GM20431 (cell line): Measurements from ENCODE around the gene NAA40.

Source experiments
- in situ Hi-C: fragments of 300-500 bp; cut with MseI, MboI; formaldehyde crosslinking; loops from one replicate; pipeline ENCODE4 v1.15.0; 2020; ENCODE audit warnings: low sequenced_read_pairs; ENCODE audit not compliant: unreplicated experiment

NAA40 gene

GRCh38 chr11:63978551-63979239, 39.9 kb downstream of the NAA40 start:
- in situ Hi-C loops, result no loop called here

GRCh38 chr11:63979426-63979825, 40.6 kb downstream of the NAA40 start:
- in situ Hi-C loops, result no loop called here

DNA sequence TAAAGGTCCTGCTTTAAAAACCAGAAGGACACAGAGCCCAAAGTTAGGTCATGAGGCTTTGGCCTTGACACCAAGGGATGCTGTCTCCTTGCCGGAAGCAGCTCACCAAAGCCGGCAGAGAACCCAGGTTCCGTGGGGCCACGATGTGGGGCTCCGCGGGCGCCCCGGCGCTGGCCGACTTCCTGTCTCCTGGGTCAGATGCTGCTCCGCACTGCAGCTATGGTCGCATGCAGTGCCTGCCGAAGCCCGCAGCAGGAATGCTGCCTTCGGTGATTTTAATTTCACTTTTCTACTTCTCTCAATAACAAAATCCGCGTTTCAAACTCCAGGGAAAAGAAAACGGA, 47.0 kb downstream of the NAA40 start:
- in situ Hi-C loops, result no loop called here

- in situ Hi-C loops, result no loop called here
Observed at GRCh38 chr11:63986156-63986931, 47.5 kb downstream of the NAA40 start, which contains the start of gene OTUB1. TSS of gene OTUB1 (plus strand) at chr11:63986438. CDS start at chr11:63986457, 19 bp downstream.

DNA sequence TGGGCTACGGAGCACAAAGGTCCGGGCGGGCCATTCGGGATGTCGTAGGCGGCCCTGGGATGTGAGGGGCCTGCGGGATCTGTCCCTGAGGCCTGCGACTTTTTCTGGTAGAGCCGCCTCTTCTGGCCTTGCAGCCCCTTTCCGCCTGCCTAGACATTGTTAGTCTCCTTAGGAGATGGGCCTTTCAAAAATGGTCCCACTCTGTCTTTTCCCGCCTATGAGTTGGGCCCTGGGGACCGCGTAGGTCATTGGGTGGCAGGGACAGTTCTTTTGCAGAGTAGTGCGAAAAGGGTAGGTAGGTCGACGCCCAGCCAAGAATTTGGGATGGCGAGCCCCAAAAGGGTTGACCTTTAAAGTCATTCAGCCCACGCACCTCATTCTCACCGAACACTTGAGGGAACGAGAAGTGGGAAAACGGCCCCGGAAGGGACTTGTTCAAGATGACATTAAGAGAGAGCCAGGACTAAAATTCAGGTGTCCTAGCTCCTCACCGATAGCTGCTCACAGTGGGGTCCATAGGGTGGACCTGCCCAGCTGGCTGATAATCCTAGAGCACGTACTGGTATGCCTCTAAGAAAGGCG, 48.2 kb downstream of the NAA40 start:
- in situ Hi-C loops, result no loop called here

- in situ Hi-C loops, result no loop called here
Observed at GRCh38 chr11:63991558-63991957, 52.8 kb downstream of the NAA40 start.

DNA sequence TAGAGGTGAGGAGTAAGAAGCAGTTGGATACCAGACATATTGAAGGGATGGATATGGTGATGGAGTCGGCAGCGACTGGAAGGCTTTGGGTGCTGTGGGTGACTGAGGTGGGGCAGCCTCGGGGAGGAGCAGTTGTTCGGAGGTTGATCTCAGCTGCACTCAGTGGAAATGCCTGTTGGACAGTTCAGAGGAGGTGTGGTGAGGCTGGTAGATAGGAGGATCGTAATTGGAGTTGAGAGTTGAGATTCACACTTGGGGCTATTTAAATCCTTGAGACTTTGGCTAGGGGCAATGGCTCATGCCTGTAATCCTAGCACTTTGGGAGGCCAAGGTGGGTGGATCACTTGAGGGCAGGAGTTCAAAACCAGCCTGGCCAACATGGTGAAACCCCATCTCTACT, 54.3 kb downstream of the NAA40 start:
- in situ Hi-C loops, result no loop called here

DNA sequence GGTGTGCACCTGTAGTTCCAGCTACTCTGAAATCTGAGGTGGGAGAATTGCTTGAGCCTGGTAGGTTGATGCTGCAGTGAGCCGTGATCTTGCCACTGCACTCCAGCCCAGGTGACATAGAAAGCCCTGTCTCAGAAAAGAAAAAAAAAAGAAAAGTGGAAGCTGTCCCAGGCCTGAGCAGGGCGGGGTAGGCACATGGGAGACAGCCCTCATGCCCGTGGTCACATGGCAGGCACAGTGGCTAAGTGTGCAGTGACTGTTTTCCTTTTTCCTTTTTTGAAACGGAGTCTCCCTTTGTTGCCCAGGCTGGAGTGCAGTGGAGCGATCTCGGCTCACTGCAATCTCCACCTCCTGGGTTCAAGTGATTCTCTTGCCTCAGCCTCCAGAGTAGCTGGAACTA, 55.2 kb downstream of the NAA40 start:
- in situ Hi-C loops, result no loop called here

- in situ Hi-C loops, result no loop called here
Observed at GRCh38 chr11:63996512-63996911, 57.7 kb downstream of the NAA40 start.

- in situ Hi-C loops, result no loop called here
Observed at GRCh38 chr11:63997104-63997700, 58.4 kb downstream of the NAA40 start.

- in situ Hi-C loops, result no loop called here
Observed at GRCh38 chr11:63997801-63998337, 59.1 kb downstream of the NAA40 start.

DNA sequence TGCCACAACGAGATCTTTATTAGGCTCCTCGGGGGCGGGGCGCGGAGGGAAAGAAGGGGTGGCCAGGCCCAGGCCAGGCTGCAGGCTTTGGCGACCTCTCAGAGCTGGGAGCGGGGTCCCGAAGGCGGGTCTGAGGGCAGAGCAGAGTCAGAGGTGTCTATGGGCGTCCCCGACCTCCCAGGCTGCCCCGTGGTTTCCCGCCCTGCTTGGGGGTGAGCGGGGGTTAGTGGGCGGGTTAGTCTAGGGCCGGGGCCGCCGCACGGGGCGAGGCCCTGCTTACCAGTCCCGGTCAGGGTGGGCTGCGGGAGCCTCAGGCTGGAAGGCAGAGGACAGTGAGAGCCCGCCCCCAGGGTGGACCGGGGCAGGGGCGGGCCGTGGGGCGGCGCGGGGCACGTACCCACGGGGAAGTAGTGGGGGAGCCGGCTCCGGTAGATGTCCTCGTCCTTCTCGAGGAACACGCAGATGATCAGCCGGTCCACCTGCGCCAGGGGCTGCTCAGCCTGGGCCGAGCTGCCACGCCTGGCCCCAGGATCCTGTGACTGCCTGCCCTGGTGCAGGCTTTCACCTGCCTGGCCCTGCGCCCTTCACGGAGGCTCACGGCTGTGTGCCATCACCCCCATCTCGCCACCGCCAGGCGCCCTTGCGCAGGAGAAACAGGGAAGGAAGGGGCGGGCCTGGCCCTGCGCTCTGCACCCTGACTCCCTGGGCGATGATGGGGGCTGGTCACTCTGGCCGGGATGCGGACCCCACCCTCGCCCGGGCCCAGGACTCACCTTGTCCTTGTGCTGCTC, 60.0 kb downstream of the NAA40 start:
- in situ Hi-C loops, result no loop called here

DNA sequence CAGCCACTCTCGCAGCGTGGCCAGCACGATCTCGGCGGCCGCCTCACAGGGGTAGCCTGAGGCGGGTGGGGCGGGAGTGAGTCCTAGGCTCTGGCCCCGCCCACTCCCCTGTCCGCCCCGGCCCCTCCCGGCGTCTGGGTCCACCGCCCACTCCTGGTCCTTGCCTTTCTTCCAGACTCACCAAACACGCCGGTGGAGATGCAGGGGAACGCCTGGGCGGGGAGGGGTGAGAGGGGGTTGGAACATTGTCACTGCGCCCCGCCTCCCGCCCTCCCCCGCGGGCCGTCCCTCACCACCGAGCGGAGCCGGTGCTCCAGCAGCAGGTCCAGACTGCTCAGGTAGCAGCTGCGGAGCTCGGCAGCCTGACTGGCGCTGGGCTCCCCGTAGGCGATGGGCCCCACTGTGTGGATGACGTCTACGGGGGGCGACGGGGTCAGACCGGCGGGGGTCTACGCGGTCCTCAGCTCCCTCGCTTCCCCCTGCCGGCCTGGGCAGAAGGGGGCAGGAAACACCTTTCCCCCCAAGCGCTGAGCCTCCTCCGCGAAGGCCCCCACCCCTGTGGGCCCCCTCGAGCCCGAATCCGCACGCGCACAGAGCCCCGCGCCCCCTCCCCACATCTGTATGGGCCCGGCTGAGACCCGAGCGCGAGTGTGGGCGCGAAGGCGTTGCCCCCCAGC, 60.7 kb downstream of the NAA40 start:
- in situ Hi-C loops, result loop anchor here (10.0 kb wide), 1 partner anchor 145 kb away; no protein-coding TSS in a partner anchor

DNA sequence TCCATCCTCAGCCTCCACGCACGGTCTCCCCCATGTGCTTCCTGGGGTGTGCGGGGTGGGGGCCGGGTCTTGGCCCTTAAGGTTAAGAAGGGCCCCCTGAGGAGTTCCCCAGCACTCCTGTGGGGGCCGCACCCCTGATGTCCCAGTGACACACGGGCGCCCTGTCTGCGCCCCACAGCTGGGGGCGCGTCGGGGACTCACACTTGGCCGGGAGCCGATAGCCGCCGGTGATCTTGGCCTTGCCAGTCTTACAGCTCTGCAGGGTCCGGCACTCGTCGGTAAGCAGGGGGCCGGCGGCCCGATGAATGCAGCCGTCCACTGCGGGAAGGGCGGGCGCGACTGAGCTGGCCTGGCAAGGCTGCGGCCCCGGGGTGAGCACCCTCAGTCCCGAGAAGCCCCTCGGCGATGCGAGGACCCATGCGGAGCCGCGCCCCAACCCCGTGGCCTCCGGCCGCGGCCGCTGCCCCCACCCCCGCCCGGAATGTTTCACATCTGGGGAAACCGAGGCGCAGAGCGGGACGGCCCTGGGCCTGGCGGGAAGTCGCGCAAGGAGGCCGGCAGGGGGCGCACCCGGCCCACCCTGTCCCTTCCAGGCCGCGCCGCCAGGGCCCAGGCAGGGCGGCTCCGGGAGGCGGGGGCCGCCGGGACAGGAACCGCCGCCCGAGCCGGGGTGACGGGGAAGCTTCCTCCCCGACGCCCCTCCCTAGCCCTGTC, 61.4 kb downstream of the NAA40 start:
- in situ Hi-C loops, result loop anchor here (10.0 kb wide), 1 partner anchor 145 kb away; no protein-coding TSS in a partner anchor

DNA sequence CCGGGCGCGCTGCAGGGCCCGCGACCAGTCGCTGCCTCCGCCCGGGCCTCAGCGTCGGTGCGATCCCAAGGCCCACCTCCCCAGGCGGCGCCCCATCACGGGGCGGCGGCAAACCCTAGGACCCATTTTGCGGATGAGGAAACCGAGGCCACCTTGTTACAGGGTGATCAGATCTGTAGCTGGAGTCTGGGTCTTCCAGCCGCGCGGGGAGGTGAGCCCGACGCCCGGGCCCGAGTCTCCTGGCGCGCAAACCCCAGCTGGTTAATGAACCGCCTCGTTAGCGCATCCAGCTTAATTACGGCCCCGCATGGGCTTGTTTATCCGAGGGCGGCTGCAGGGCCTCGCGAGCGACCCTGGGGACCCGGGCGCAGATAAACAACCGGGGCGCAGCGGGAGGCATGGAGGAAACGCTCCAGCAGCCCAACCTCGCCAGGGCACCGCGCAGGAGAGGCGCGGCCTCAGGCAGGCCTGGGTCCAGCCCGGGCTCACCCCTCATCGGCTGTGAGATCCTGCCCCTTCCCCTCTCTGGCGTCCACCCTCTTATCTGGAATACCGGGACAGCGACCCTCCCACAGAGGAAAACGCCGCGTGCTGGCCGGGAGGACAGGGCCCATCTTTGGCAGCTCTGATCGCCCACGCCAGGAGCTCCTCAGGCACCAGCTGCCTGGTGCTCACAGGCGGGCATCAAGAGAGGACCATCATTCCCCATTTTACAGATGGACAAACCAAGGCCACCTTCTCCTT, 62.1 kb downstream of the NAA40 start:
- in situ Hi-C loops, result loop anchor here (10.0 kb wide), 1 partner anchor 144 kb away; no protein-coding TSS in a partner anchor

DNA sequence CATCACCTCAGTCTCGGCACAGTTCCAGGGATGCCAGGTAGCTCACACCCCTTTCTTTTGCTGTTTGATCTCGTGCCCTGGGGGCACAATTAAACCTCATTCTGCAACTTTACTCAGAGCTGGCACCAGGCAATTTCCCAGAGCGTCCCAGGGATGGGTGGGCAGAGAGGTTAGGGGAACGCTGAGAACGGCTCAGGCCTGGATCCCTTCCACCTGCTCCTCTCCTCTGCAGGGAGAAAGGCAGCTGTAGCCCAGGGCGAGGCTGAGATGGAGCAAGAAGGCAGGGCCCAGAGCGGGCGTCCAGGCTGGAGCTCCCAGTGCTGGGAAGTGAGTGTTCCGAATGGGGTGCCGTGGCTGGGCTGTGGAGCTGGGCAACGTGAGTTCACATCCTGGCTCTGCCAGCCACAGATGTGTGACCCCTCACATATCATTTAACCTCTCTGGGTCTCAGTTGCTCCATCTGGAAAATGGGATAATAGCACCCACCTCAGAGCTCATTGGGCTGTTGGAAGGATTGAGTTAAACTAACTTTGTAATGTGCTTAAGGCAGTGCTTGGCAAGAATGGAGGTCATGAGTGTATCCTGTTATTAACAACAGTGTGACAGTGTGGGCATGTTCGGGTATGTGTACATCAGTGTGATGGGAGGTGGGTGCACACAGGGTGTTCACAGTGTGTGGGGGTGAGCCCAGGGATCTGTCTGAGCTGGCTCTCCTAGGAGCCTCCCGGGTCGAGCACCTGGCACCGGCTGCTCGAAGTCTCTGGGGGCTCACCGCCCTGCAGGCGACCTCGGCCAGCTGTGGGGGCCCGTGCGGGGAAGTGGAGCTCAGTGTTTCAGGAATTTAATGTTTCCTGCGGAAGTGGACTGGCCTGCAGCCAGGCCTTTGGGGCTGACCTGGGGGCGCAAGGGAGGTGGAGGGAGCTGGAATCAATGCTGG, 63.0 kb downstream of the NAA40 start:
- in situ Hi-C loops, result loop anchor here (10.0 kb wide), 1 partner anchor 143 kb away; no protein-coding TSS in a partner anchor
